Activated CD8-positive, alpha-beta memory T cell treated with anti-CD3 and anti-CD28 coated beads, Interleukin-2, amount 50 U/mL, for 48 hours (primary cell): ENCODE results near the gene MACIR.

Experiments
- DNase-seq: peaks from one replicate; pipeline ENCODE4 v3.0.0-alpha.2; 2020

Gene MACIR

GRCh38 chr5:103247118-103247517, 11.4 kb upstream of the MACIR start:
- no peak for DNase-seq

GRCh38 chr5:103249068-103249467, 9.5 kb upstream of the MACIR start:
- DNase-seq, result no peak

GRCh38 chr5:103254921-103255320, 3.6 kb upstream of the MACIR start:
- no peak for DNase-seq

- no peak for DNase-seq
Observed at GRCh38 chr5:103255691-103256090, 2.9 kb upstream of the MACIR start.

- DNase-seq, result no peak
Observed at GRCh38 chr5:103256178-103256577, 2.4 kb upstream of the MACIR start.

GRCh38 chr5:103258957-103259704, 568 bp downstream of the MACIR start:
- peak; percentile 81 for DNase-seq

GRCh38 chr5:103259705-103260355, 1.3 kb downstream of the MACIR start:
- DNase-seq, result no peak

GRCh38 chr5:103260951-103261350, 2.4 kb downstream of the MACIR start:
- no peak for DNase-seq

- DNase-seq, result no peak
Observed at GRCh38 chr5:103262422-103262871, 3.9 kb downstream of the MACIR start.

GRCh38 chr5:103263054-103263453, 4.5 kb downstream of the MACIR start:
- DNase-seq, result no peak

- DNase-seq, result no peak
Observed at GRCh38 chr5:103264508-103264907, 5.9 kb downstream of the MACIR start.

- DNase-seq, result no peak
Observed at GRCh38 chr5:103270581-103270980, 12.0 kb downstream of the MACIR start.

- DNase-seq, result no peak
Observed at GRCh38 chr5:103271570-103272289, 13.2 kb downstream of the MACIR start.

- DNase-seq, result no peak
Observed at GRCh38 chr5:103272377-103272776, 13.8 kb downstream of the MACIR start.

GRCh38 chr5:103273952-103274351, 15.4 kb downstream of the MACIR start:
- no peak for DNase-seq

GRCh38 chr5:103275851-103276250, 17.3 kb downstream of the MACIR start:
- no peak for DNase-seq

- DNase-seq, result no peak
Observed at GRCh38 chr5:103280967-103281366, 22.4 kb downstream of the MACIR start.

GRCh38 chr5:103283120-103283519, 24.6 kb downstream of the MACIR start:
- no peak for DNase-seq

GRCh38 chr5:103283869-103284268, 25.3 kb downstream of the MACIR start:
- DNase-seq, result no peak

- no peak for DNase-seq
Observed at GRCh38 chr5:103286622-103287021, 28.1 kb downstream of the MACIR start.

- no peak for DNase-seq
Observed at GRCh38 chr5:103289024-103289423, 30.5 kb downstream of the MACIR start.

GRCh38 chr5:103290846-103291245, 32.3 kb downstream of the MACIR start:
- DNase-seq, result no peak

- DNase-seq, result no peak
Observed at GRCh38 chr5:103291606-103292005, 33.0 kb downstream of the MACIR start.

- no peak for DNase-seq
Observed at GRCh38 chr5:103293099-103293498, 34.5 kb downstream of the MACIR start.
